Vagina (tissue), 2 donors: ENCODE data around the gene MPG. TPM values are rescaled to one million over a fixed set of nuclear protein-coding genes. Genes with fewer than 3 reads are reported as not detected.

Experiments
- DNase-seq, 2 donors: peaks; one replicate each; pipeline ENCODE4 v3.0.0-alpha.2; 2017; ENCODE audit errors: extremely low spot score in 2 of 2
- H3K27ac ChIP-seq: fragments of 200-600 bp; sonication (generic); one replicate; pipeline ENCODE4 v1.5.1; 2019
- H3K27me3 ChIP-seq: fragments of 200-600 bp; sonication (generic); one replicate; pipeline ENCODE4 v1.5.1; 2019
- H3K36me3 ChIP-seq, 2 donors: fragments of 200-600 bp; sonication (generic); one replicate each; pipeline ENCODE4 v1.5.1; 2017 to 2019
- H3K4me1 ChIP-seq: fragments of 200-600 bp; sonication (generic); one replicate; pipeline ENCODE4 v1.5.1; 2019
- H3K4me3 ChIP-seq, 2 donors: fragments of 200-600 bp; sonication (generic); 1 replicate in 1 of 2; 2 replicates in 1 of 2; pipeline ENCODE4 v1.5.1; 2016 to 2019
- H3K9me3 ChIP-seq: fragments of 200-600 bp; sonication (generic); one replicate; pipeline ENCODE4 v1.5.1; 2019
- CTCF ChIP-seq, 3 experiments: fragments of 450-650 bp in 2 of 3; fragments of 200-600 bp in 1 of 3; sonication (generic) in 1 of 3; IDR thresholded peaks; one replicate each; pipeline ENCODE4 v1.5.1; 2017 to 2019; ENCODE audit warnings: antibody characterized with exemption in 3 of 3, mild to moderate bottlenecking in 2 of 3, moderate library complexity in 2 of 3
- POLR2A ChIP-seq, 2 donors: fragments of 450-650 bp; IDR thresholded peaks; one replicate each; pipeline ENCODE4 v1.6.1; 2017; ENCODE audit warnings: antibody characterized with exemption in 2 of 2, mild to moderate bottlenecking in 2 of 2, moderate library complexity in 2 of 2
- POLR2AphosphoS5 ChIP-seq, 2 donors: sonication (generic); formaldehyde crosslinking; IDR thresholded peaks; one replicate each; pipeline ENCODE4 v1.9.0; 2017; ENCODE audit warnings: antibody characterized with exemption in 2 of 2, mild to moderate bottlenecking in 2 of 2, low read depth in 1 of 2; ENCODE audit not compliant: insufficient read depth in 1 of 2
- intact Hi-C: fragments of 100-400 bp; cut with DNase I; formaldehyde crosslinking; loops from one replicate; pipeline ENCODE4 v1.15.1; 2023
- total RNA-seq: library from RNA; depleted of rRNA; stranded (reverse); fragments of >200 nt; gene quantifications from one replicate; pipeline ENCODE4 v1.2.3, GENCODE V29; 2016

The MPG gene
- total RNA-seq, 1 donor from 2014 or later = 124 TPM

DNA sequence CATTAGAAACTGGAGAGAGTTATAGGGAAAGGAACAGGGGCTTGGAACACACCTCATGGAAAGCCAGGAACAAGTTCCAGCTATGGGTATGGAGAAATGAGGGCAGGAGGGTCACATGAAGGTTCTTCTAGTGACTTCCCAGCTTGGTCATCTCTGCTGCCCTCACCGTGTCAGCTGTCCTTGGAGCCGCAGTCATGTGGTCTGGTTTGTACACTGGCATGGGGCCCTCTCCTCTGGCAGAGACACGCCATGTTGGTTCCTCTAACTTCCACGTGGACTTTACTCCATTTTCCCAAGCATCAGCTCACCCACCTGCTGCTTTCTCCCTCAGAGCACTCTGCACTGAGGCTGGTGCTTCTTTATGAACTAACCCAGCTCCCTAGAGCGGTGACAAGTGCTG is 26.3 kb downstream of the MPG start:
- Histone ChIP-seq H3K4me3 (no peak overlapping the region), H3K27ac (no peak overlapping the region), H3K36me3 (peaks cover 0 to 15% of the 10 kb centered on the region in 2 donors), H3K9me3 (no peaks in the 10 kb centered on the region), H3K27me3 (no peaks in the 10 kb centered on the region), H3K4me1 (peaks cover 16% of the 10 kb centered on the region)
- no peak for DNase-seq
- TF ChIP-seq POLR2AphosphoS5 (IDR thresholded peaks at IDR 0.05; ENCODE audit: insufficient read depth in 1 of 2, low read depth in 1 of 2) (no peak), CTCF (IDR thresholded peaks at IDR 0.05) (no peak), POLR2A (IDR thresholded peaks at IDR 0.05) (no peak)
- intact Hi-C loops = no loop called here

- peaks cover 16% of the 10 kb centered on the region for H3K4me1 ChIP-seq
- no peak for DNase-seq
- no peaks in the 10 kb centered on the region for H3K9me3 ChIP-seq
- H3K36me3 ChIP-seq = peaks cover 0 to 21% of the 10 kb centered on the region in 2 donors
- no peak for TF ChIP-seq POLR2AphosphoS5 (IDR thresholded peaks at IDR 0.05; ENCODE audit: insufficient read depth in 1 of 2, low read depth in 1 of 2)
- TF ChIP-seq CTCF (IDR thresholded peaks at IDR 0.05) = no peak
- no peak for TF ChIP-seq POLR2A (IDR thresholded peaks at IDR 0.05)
- no peak overlapping the region for H3K4me3 ChIP-seq
- H3K27ac ChIP-seq = no peak overlapping the region
- no peaks in the 10 kb centered on the region for H3K27me3 ChIP-seq
- intact Hi-C loops = loop anchor here (5.0 kb wide), 1 partner anchor 77 kb away; the partner anchor contains the start of gene HBQ1
Measured at GRCh38 chr16:104928-105327, 26.9 kb downstream of the MPG start.

DNA sequence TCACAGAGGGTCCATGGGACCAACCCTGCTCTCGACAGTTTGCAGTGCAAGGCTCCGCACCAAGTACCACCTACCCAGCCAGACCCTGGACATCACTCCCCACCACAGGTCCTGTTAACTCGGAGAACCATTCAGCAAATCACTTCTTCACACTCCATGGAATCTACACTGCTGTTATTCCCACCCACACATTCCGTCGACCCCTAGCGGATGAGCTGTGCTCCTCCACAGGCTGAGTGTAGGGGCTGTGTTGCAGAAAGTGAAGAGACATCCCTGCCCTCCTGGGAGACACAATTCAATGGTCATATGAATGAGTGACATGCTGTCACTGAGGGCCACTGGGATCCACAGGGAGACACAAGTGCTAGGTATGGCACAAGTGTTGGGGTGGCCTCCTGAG is 27.5 kb downstream of the MPG start:
- intact Hi-C loops = loop anchor here (5.0 kb wide), 1 partner anchor 77 kb away; the partner anchor contains the start of gene HBQ1
- no peak for DNase-seq
- no peak overlapping the region for H3K4me3 ChIP-seq
- TF ChIP-seq POLR2A (IDR thresholded peaks at IDR 0.05) (no peak), POLR2AphosphoS5 (IDR thresholded peaks at IDR 0.05; ENCODE audit: insufficient read depth in 1 of 2, low read depth in 1 of 2) (no peak), CTCF (IDR thresholded peaks at IDR 0.05) (no peak)
- no peaks in the 10 kb centered on the region for H3K9me3 ChIP-seq
- peaks cover 0 to 27% of the 10 kb centered on the region in 2 donors for H3K36me3 ChIP-seq
- H3K27ac ChIP-seq = no peak overlapping the region
- H3K4me1 ChIP-seq = peaks cover 16% of the 10 kb centered on the region
- no peaks in the 10 kb centered on the region for H3K27me3 ChIP-seq

DNA sequence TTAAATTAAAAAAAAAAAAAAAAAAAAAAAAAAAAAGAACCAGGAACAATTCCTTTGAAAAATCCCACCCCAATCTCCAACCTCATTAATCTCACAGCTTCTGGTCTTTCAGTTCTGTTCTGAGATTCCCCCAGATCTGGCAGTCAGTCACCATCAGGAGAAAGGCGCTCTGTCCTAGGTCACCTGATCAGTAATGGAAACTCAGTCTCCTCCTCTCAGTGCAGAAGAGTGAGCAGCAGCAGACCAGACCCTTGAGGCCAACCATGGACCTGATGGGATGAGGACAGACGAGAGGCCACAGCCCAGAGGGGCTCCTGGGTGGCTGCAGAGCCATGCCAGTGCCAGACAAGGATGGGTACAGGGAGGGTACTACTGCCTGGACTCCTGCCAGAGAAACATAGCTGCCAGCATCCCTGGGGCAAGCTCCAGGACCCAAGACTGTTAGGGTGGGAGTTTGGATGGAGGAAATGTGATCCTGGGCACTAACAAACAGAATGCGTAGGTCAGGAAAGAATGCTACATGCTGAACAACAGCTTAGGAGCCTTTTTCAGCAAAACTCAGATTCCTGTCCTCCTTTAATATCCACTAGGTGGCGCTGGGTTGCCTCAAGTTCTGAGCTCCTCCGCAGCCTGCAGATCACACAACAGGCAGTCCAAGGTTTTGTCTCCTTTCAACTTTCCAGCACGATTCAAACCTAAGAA is 28.7 kb downstream of the MPG start:
- no peak overlapping the region for H3K4me3 ChIP-seq
- H3K27ac ChIP-seq = no peak overlapping the region
- DNase-seq = no peak
- H3K9me3 ChIP-seq = no peaks in the 10 kb centered on the region
- H3K36me3 ChIP-seq = peaks cover 0 to 34% of the 10 kb centered on the region in 2 donors
- no peaks in the 10 kb centered on the region for H3K27me3 ChIP-seq
- intact Hi-C loops = loop anchor here (5.0 kb wide), 1 partner anchor 76 kb away; the partner anchor contains the start of gene HBQ1
- TF ChIP-seq CTCF (IDR thresholded peaks at IDR 0.05) (peak; percentile 69 to 73 (median 70)), POLR2A (IDR thresholded peaks at IDR 0.05) (no peak), POLR2AphosphoS5 (IDR thresholded peaks at IDR 0.05; ENCODE audit: insufficient read depth in 1 of 2, low read depth in 1 of 2) (no peak)
- H3K4me1 ChIP-seq = peaks cover 13% of the 10 kb centered on the region
